ENCODE results near the gene MOB2. TPM values are rescaled to one million over a fixed set of nuclear protein-coding genes. Genes with fewer than 3 reads are reported as not detected.

The MOB2 gene
- total and polyA plus RNA-seq, 8 donors = 13.7 to 30.4 (median 18.2) TPM

DNA sequence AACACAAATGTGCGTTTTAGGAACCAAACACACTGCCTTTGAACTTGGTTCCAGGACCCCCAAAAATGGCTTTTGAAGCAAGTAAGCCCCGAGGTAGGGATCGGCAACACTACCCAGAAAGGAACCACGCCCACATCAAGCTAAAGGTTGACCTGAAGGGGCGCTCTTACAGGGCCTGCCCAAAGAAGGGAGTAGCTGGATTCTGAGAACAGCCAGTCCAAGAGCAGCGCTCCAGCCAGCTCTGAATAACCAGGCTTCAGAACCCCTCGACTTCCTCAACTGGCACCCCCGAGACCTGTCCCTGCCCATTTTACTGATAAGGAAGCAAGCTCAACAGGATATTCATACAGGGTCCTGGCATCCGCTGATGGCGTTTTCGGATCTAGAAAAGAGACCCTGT lies 18.9 kb upstream of the MOB2 start:
- peaks cover 0 to 2% (median 0%) of the 10 kb centered on the region in 3 donors for H3K4me1 ChIP-seq
- FAIRE-seq = no peak
- no peaks in the 10 kb centered on the region for H3K9me3 ChIP-seq
- no peak overlapping the region for H3K27ac ChIP-seq
- ATAC-seq = no peak
- H3K27me3 ChIP-seq = no peaks in the 10 kb centered on the region
- 89% methylated on average over 11 of the region's 11 CpGs for WGBS, 2 donors
- no peak overlapping the region for H3K4me3 ChIP-seq
- TF ChIP-seq, protein P1, sequence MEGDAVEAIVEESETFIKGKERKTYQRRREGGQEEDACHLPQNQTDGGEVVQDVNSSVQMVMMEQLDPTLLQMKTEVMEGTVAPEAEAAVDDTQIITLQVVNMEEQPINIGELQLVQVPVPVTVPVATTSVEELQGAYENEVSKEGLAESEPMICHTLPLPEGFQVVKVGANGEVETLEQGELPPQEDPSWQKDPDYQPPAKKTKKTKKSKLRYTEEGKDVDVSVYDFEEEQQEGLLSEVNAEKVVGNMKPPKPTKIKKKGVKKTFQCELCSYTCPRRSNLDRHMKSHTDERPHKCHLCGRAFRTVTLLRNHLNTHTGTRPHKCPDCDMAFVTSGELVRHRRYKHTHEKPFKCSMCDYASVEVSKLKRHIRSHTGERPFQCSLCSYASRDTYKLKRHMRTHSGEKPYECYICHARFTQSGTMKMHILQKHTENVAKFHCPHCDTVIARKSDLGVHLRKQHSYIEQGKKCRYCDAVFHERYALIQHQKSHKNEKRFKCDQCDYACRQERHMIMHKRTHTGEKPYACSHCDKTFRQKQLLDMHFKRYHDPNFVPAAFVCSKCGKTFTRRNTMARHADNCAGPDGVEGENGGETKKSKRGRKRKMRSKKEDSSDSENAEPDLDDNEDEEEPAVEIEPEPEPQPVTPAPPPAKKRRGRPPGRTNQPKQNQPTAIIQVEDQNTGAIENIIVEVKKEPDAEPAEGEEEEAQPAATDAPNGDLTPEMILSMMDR (IDR thresholded peaks at IDR 0.05) = no peak
- no peaks in the 10 kb centered on the region for H3K36me3 ChIP-seq
- intact Hi-C loops (cut with DNase I) = no loop called here
- no peak for DNase-seq

DNA sequence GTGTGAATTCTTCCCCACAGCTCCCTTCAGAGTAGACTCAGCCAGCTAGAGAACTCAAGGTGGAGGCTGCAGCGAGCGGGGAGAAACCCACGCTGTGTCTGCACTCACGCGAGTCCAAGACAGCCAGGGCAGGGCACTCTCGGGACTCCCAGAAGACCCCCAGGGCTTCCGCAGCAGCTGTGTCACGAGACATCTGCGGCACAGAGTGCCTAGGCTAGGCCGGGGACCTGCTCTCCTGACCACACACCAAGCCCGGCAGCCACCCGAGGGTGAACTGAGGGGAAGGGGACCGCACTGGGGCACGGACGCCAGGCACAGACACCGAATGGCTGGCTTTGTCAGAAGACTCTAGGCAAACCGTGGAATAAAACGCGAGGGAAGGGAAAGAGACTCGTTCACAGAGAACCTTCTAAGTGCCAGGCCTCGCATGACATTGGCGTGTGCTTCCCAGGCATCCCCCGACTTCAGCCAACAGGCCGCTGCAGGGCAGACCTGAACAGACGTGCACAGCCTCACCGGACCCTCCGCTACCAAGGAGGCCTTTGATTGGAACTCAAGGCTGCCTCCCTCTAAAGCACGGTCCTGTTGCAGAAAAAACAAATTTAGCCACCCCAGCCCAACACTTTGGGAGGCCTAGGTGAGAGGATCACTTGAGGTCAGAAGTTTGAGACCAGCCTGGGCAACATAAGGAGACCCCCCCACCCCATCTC lies 18.2 kb upstream of the MOB2 start:
- no peak for ATAC-seq
- no peak for FAIRE-seq
- 94 to 96% methylated on average over 28 of the region's 28 CpGs for WGBS, 2 donors
- H3K9me3 ChIP-seq = no peaks in the 10 kb centered on the region
- H3K4me1 ChIP-seq = peaks cover 0 to 2% (median 0%) of the 10 kb centered on the region in 3 donors
- TF ChIP-seq, protein P1 (IDR thresholded peaks at IDR 0.05) = no peak
- no peak overlapping the region for H3K4me3 ChIP-seq
- peak in 1 of 6 donors; percentile 15 for DNase-seq
- no peaks in the 10 kb centered on the region for H3K27me3 ChIP-seq
- H3K36me3 ChIP-seq = no peaks in the 10 kb centered on the region
- intact Hi-C loops (cut with DNase I) = no loop called here
- H3K27ac ChIP-seq = no peak overlapping the region

DNA sequence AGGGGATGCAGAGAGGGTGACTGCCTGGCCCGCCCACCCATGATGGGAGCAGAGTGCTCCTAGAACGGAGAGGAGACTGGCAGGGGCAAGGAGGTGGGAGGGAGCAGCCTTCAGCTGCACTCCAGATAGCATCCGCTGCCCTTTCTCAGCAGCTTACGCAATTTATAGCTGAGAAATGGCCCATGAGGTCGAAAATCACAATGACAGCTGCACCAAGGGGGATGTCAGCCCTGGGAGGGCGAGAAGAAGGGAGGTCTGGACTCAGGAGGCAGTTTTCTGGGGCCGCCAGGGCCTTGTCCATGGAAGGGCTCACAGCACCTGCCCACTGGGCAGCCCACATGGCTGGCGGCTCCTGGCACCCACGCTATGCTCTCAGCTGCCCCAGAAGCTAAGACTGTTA lies 17.6 kb upstream of the MOB2 start:
- 68 to 75% methylated on average over 9 of the region's 9 CpGs for WGBS, 2 donors
- FAIRE-seq = no peak

GRCh38 chr11:1503708-1504104 lies 17.1 kb upstream of the MOB2 start:
- no peaks in the 10 kb centered on the region for H3K36me3 ChIP-seq
- H3K4me1 ChIP-seq = peaks cover 0 to 2% (median 0%) of the 10 kb centered on the region in 3 donors
- TF ChIP-seq, protein P1 (IDR thresholded peaks at IDR 0.05) = no peak
- no peaks in the 10 kb centered on the region for H3K27me3 ChIP-seq
- no peak overlapping the region for H3K4me3 ChIP-seq
- no peak for FAIRE-seq
- 42 to 59% methylated on average over 14 of the region's 14 CpGs for WGBS, 2 donors
- H3K9me3 ChIP-seq = no peaks in the 10 kb centered on the region
- no peak overlapping the region for H3K27ac ChIP-seq
- intact Hi-C loops (cut with DNase I) = no loop called here
- peak in 3 of 6 donors; percentile 41 to 80 (median 41) for DNase-seq
- peak; percentile 18 to 77 (median 54) for ATAC-seq

More for the DNA sequence above, 17.6 kb upstream of the MOB2 start:
- TF ChIP-seq, protein P1 (IDR thresholded peaks at IDR 0.05) = no peak
- Histone ChIP-seq H3K4me1 (peaks cover 0 to 2% (median 0%) of the 10 kb centered on the region in 3 donors), H3K36me3 (no peaks in the 10 kb centered on the region), H3K4me3 (no peak overlapping the region), H3K27me3 (no peaks in the 10 kb centered on the region), H3K9me3 (no peaks in the 10 kb centered on the region), H3K27ac (no peak overlapping the region)
- ATAC-seq (peak; percentile 7 to 43 (median 24)), DNase-seq (no peak)
- intact Hi-C loops (cut with DNase I) = no loop called here

Measured in pancreas (tissue), 10 donors.